Breast epithelium (tissue), 3 donors: ENCODE data around the gene IQSEC2.

Experiments
- CTCF ChIP-seq, 3 donors: fragments of 450-650 bp; IDR thresholded peaks; one replicate each; pipeline ENCODE4 v1.5.1; 2016 to 2017; ENCODE audit warnings: antibody characterized with exemption in 3 of 3, mild to moderate bottlenecking in 3 of 3, moderate library complexity in 3 of 3
- POLR2A ChIP-seq: fragments of 450-650 bp; IDR thresholded peaks from one replicate; pipeline ENCODE4 v1.6.1; 2016; ENCODE audit warnings: antibody characterized with exemption, mild to moderate bottlenecking, moderate library complexity

DNA sequence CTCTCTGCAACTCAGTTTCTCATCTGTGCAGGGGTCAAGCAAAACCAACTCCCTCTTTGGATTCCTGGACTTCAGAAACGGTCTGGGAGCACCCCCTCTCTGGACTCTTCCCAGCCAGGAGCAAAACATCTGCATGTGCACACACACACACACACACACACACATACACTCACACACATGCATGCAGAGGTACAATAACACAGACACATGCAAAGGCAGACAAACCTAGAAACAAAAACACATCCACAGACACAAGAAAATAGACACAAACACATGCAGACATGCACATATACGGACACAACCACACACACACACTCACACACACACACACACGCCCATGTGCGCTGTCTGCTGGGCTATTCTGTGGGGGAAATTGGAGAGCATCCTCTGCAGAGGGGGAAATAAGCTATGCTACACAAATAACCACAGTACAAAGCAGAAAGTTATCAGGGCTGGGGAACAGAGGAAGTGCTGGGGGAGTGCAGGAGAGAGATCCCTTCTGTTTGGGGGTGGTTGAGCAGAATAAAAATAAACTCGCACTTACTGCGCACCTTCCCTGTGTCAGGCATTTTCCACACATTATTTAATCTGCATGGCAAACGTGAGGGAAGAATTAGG, 19.9 kb downstream of the IQSEC2 start:
- no peak for TF ChIP-seq POLR2A
- TF ChIP-seq CTCF (IDR thresholded peaks at IDR 0.05), result no peak
